ENCODE data around the gene ZNF467.

ZNF467 gene

DNA sequence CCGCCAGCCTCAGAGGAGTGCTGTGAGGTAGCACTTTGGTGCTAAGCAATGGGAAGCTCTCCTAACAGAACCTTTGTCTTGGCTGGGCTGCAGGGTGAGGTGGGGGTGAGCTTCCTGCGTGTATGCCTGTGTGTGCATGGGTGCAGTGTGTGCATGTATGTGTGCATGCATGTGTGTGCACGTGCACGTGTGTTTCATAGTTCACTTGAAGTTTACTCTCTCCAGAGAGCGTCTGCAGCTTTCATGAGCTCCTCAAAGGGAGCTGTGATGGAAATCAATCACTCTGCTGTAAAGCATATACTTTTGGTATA lies 4.9 kb upstream of the ZNF467 start:
- H3K27me3 ChIP-seq (ENCODE audit: insufficient read depth, low read length): no peaks in the 10 kb centered on the region
- no peaks in the 10 kb centered on the region for H3K9me3 ChIP-seq (ENCODE audit: low read length)
- H3K36me3 ChIP-seq (ENCODE audit: insufficient read depth, low read length): no peaks in the 10 kb centered on the region
- H2AFZ ChIP-seq (ENCODE audit: low read depth, low read length): no peak overlapping the region
- no peak overlapping the region for H3K4me3 ChIP-seq (ENCODE audit: low read length)
- peaks cover 31% of the 10 kb centered on the region for H3K4me1 ChIP-seq (ENCODE audit: insufficient read depth, low read length)

DNA sequence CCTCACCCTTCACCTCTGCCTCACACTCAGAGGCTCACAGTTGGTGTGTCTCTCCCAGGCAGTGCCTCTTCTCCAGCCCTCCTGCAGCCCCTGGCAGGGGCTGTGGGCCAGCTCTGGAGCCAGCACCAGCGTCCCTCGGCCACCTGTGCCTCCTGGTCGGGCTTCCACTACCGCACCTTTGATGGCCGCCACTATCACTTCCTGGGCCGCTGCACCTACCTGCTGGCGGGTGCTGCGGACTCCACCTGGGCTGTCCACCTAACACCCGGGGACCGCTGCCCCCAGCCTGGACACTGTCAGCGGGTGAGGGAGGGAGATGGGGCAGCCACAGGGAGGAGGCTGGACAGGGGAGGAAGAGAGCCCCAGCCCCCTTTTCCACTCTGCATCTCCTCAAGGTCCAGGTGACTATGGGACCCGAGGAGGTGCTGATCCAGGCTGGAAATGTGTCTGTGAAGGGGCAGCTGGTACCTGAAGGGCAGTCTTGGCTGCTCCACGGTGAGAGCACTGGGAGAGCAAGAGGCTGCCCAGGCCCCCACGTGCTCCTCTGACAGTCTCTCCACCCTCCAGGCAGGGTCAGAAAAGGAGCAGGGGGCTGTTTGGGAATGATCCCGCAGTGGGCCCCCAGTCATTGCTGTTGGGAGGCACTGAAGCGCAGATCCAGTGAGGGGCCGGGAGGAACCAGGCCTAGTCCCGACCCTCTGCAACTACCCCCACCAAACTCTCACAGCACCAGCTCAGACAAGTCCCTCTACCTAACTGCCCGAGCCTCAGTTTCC lies 4.4 kb upstream of the ZNF467 start:
- Histone ChIP-seq H3K4me3 (ENCODE audit: low read length) (no peak overlapping the region), H3K4me1 (ENCODE audit: insufficient read depth, low read length) (peaks cover 34% of the 10 kb centered on the region), H3K9me3 (ENCODE audit: low read length) (no peaks in the 10 kb centered on the region), H3K36me3 (ENCODE audit: insufficient read depth, low read length) (no peaks in the 10 kb centered on the region), H2AFZ (ENCODE audit: low read depth, low read length) (no peak overlapping the region), H3K27me3 (ENCODE audit: insufficient read depth, low read length) (no peaks in the 10 kb centered on the region)

DNA sequence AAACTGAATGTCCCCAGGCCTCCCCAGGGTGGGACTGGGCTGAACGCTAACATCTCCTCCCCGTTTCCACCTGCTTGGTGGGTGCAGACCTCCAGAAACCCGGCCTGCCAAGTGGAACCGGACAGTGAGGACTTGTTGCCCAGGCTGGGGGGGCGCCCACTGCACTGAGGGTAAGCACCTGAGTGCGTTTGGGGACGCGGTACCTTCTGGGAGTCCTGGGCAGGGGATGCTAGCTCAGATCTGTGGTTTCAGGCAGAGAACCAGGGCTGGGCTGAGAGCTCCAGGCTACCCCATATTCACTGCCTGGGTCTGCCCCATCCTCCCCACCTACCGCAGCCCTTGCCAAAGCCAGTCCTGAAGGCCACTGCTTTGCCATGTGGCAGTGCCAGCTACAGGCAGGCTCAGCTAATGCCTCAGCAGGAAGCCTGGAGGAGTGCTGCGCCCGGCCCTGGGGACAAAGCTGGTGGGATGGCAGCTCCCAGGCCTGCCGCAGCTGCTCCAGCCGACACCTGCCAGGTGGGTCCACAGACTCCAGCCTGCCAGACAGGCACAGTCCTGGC lies 3.5 kb upstream of the ZNF467 start:
- Histone ChIP-seq H3K4me3 (ENCODE audit: low read length) (no peak overlapping the region), H3K4me1 (ENCODE audit: insufficient read depth, low read length) (peaks cover 34% of the 10 kb centered on the region), H2AFZ (ENCODE audit: low read depth, low read length) (no peak overlapping the region), H3K9me3 (ENCODE audit: low read length) (no peaks in the 10 kb centered on the region), H3K36me3 (ENCODE audit: insufficient read depth, low read length) (no peaks in the 10 kb centered on the region), H3K27me3 (ENCODE audit: insufficient read depth, low read length) (no peaks in the 10 kb centered on the region)

GRCh38 chr7:149776289-149776688 lies 2.9 kb upstream of the ZNF467 start:
- no peaks in the 10 kb centered on the region for H3K36me3 ChIP-seq (ENCODE audit: insufficient read depth, low read length)
- H3K9me3 ChIP-seq (ENCODE audit: low read length): no peaks in the 10 kb centered on the region

DNA sequence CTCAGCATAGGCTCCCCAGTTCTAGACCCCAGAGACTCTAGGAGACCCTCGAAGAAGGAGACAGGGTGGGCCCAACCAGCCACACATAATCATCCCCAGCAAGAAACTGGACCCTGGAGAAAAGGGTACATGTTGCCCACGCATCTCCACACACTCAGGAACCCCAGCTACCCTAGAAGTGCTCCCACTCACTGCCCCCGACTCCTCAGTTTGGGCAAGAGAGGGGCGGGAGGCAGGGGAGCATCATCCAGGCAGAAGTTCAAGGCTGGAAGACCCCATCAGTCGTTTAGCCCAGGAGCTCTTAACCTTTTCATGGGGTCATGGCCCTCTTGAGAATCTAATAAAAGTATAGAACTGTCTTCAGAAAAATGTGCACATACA lies 1.8 kb upstream of the ZNF467 start:
- H3K27me3 ChIP-seq (ENCODE audit: insufficient read depth, low read length): no peaks in the 10 kb centered on the region
- no peak overlapping the region for H3K4me3 ChIP-seq (ENCODE audit: low read length)
- H3K36me3 ChIP-seq (ENCODE audit: insufficient read depth, low read length): no peaks in the 10 kb centered on the region
- no peaks in the 10 kb centered on the region for H3K9me3 ChIP-seq (ENCODE audit: low read length)
- no peak overlapping the region for H2AFZ ChIP-seq (ENCODE audit: low read depth, low read length)
- H3K4me1 ChIP-seq (ENCODE audit: insufficient read depth, low read length): peaks cover 43% of the 10 kb centered on the region

More at GRCh38 chr7:149776289-149776688, 2.9 kb upstream of the ZNF467 start:
- Histone ChIP-seq H3K27me3 (ENCODE audit: insufficient read depth, low read length) (no peaks in the 10 kb centered on the region), H3K4me1 (ENCODE audit: insufficient read depth, low read length) (peaks cover 35% of the 10 kb centered on the region), H3K4me3 (ENCODE audit: low read length) (no peak overlapping the region), H2AFZ (ENCODE audit: low read depth, low read length) (no peak overlapping the region)

DNA sequence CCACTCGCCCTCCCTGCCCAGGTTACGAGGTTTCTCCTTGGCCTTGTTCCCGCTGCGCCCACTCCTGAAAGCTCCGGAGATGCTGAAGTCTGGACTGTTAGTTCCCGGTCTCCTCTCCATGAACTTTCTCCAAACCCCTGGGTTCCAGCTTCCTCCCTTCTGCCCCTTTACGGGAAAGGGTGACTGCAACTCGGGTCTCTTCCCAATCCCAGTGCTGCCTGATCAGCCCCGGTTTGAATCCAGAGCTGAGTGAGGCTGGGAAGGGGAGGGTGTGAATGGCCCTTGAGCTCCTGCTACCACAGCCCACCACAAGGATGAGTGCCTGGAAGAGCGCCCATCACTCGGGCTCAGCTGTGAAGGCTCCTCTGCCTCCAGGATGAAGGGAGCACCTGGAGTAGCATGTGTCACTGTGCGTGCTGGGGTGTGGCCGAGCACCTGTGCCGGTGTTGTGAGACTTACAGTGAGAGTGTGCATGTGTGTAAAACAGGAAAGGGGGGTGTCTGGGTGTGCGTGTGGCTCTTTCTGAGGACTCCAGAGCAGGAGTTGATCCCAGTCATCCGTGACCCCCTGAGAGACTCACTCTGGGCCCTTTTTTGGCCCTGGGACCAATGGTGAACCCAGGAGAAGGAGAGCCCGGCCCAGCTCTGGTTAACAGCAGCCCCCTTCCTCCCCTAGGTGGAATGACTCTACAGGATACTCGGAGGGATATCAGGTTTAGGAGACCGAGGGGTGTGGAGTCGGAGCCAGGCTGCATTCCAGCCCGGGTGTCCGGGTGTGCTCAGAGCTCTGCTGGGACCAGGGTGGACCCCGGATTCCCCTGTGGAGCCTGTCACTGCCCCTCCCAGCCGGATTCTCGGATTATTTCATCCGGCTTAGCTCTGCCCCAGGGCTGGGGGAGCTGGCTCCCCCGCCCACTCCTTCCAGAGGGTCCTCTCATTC lies 1.1 kb upstream of the ZNF467 start:
- no peaks in the 10 kb centered on the region for H3K27me3 ChIP-seq (ENCODE audit: insufficient read depth, low read length)
- H3K4me3 ChIP-seq (ENCODE audit: low read length): no peak overlapping the region
- H2AFZ ChIP-seq (ENCODE audit: low read depth, low read length): no peak overlapping the region
- H3K4me1 ChIP-seq (ENCODE audit: insufficient read depth, low read length): peaks cover 43% of the 10 kb centered on the region
- no peaks in the 10 kb centered on the region for H3K36me3 ChIP-seq (ENCODE audit: insufficient read depth, low read length)
- H3K9me3 ChIP-seq (ENCODE audit: low read length): no peaks in the 10 kb centered on the region

DNA sequence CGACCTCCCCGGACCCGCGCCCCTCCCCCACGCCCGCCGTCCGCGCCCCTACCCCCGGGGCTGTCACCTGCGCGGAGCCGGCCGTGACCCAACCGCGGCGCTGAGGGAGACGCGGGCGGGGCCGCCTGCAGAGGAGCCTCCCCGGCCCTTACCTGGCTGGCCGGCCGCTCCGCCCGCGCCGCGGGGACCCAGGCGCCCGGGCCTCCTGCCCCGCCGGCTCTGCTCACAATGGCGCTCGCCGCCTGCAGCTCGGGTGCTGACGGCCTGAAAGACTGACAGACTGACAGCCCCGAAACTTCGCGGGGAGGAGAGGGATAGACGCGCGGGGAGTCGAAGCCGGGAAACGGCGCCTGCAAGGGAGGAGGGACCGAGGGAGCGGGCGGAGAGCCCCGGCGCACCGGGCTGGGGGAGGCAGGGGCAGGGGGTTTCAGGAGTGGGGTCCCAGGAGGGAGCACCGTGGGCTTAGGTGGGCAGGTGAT lies 393 bp downstream of the ZNF467 start:
- Histone ChIP-seq H3K27me3 (ENCODE audit: insufficient read depth, low read length) (no peaks in the 10 kb centered on the region), H3K4me1 (ENCODE audit: insufficient read depth, low read length) (peaks cover 40% of the 10 kb centered on the region), H2AFZ (ENCODE audit: low read depth, low read length) (no peak overlapping the region), H3K36me3 (ENCODE audit: insufficient read depth, low read length) (peaks cover 6% of the 10 kb centered on the region), H3K9me3 (ENCODE audit: low read length) (no peaks in the 10 kb centered on the region), H3K4me3 (ENCODE audit: low read length) (peak overlapping the region; percentile 25)

GRCh38 chr7:149772241-149772955 lies 990 bp downstream of the ZNF467 start:
- H3K4me1 ChIP-seq (ENCODE audit: insufficient read depth, low read length): peaks cover 37% of the 10 kb centered on the region
- H3K36me3 ChIP-seq (ENCODE audit: insufficient read depth, low read length): peaks cover 6% of the 10 kb centered on the region
- no peaks in the 10 kb centered on the region for H3K27me3 ChIP-seq (ENCODE audit: insufficient read depth, low read length)
- H2AFZ ChIP-seq (ENCODE audit: low read depth, low read length): no peak overlapping the region
- no peaks in the 10 kb centered on the region for H3K9me3 ChIP-seq (ENCODE audit: low read length)
- peak overlapping the region; percentile 50 for H3K4me3 ChIP-seq (ENCODE audit: low read length)

DNA sequence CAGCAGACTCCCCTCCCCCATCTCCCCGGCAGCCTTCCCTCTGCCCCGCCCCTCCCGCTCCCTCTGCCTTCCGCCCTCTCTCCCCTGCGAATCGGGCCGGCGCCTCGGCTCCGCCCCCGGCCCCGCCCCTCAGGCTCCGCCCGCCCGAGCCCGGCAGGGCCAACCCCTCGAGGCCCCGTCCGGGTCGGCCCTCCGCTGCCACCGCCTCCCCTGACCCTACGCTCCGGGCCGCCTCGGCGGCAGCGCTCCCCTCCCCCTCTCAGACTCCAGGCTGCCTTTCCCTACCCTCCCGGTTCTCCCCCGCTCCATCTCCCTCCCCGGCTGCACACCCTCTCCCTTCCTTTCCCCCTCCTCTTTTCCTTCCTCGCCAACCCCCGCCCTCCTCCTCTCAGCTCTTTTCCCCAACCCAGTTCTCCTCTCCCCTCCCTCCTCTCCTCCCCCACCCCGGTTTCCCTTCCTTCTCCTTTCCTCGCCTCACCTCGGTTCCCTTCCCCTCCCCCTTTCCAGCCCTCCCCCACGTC lies 1.6 kb downstream of the ZNF467 start:
- H3K9me3 ChIP-seq (ENCODE audit: low read length): no peaks in the 10 kb centered on the region
- peaks cover 36% of the 10 kb centered on the region for H3K4me1 ChIP-seq (ENCODE audit: insufficient read depth, low read length)
- peaks cover 6% of the 10 kb centered on the region for H3K36me3 ChIP-seq (ENCODE audit: insufficient read depth, low read length)
- peak overlapping the region; percentile 40 for H3K4me3 ChIP-seq (ENCODE audit: low read length)
- no peaks in the 10 kb centered on the region for H3K27me3 ChIP-seq (ENCODE audit: insufficient read depth, low read length)
- no peak overlapping the region for H2AFZ ChIP-seq (ENCODE audit: low read depth, low read length)

- Histone ChIP-seq H3K4me1 (ENCODE audit: insufficient read depth, low read length) (peaks cover 31% of the 10 kb centered on the region), H3K27me3 (ENCODE audit: insufficient read depth, low read length) (peaks cover 2% of the 10 kb centered on the region), H3K9me3 (ENCODE audit: low read length) (peaks cover 2% of the 10 kb centered on the region), H3K36me3 (ENCODE audit: insufficient read depth, low read length) (peaks cover 6% of the 10 kb centered on the region), H3K4me3 (ENCODE audit: low read length) (peak overlapping the region; percentile 37), H2AFZ (ENCODE audit: low read depth, low read length) (no peak overlapping the region)
Measured at GRCh38 chr7:149770728-149771636, 2.4 kb downstream of the ZNF467 start.

DNA sequence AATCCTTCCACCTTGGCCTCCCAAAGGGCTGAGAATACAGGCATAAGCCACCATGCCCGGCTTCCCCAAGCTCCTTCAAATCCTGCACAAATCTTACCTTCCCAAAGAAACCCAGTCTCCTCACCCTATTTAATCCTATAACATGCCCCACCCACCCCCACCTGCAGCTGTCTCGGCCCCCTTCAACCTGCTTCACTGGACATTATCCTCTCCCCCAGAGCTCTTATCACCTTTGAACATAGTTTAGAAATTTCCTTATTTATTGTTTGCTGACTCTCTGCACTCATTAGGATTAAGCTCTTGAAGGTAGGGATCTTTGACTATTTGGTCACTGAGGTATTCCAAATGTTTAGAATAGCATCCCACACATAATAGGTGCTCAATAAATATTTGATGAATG lies 3.5 kb downstream of the ZNF467 start:
- Histone ChIP-seq H3K4me3 (ENCODE audit: low read length) (no peak overlapping the region), H2AFZ (ENCODE audit: low read depth, low read length) (no peak overlapping the region), H3K4me1 (ENCODE audit: insufficient read depth, low read length) (peaks cover 21% of the 10 kb centered on the region), H3K9me3 (ENCODE audit: low read length) (peaks cover 9% of the 10 kb centered on the region), H3K36me3 (ENCODE audit: insufficient read depth, low read length) (peaks cover 6% of the 10 kb centered on the region), H3K27me3 (ENCODE audit: insufficient read depth, low read length) (peaks cover 9% of the 10 kb centered on the region)

- Histone ChIP-seq H3K4me3 (ENCODE audit: low read length) (no peak overlapping the region), H3K27me3 (ENCODE audit: insufficient read depth, low read length) (peaks cover 16% of the 10 kb centered on the region), H3K4me1 (ENCODE audit: insufficient read depth, low read length) (peaks cover 12% of the 10 kb centered on the region), H3K36me3 (ENCODE audit: insufficient read depth, low read length) (peaks cover 6% of the 10 kb centered on the region), H3K9me3 (ENCODE audit: low read length) (peaks cover 14% of the 10 kb centered on the region), H2AFZ (ENCODE audit: low read depth, low read length) (no peak overlapping the region)
Measured at GRCh38 chr7:149768931-149769330, 4.5 kb downstream of the ZNF467 start.

Data from neuron (in vitro differentiated cells).